ENCODE measurements around the gene SSBP3.
"Not testable (repeated sequence)": the region's sequence is repeated elsewhere in the genome, so short reads cannot be mapped to it uniquely, and the experiment has no call there.

The SSBP3 gene

GRCh38 chr1:54347261-54347954 lies 58.8 kb downstream of the SSBP3 start:
- DNase-seq = no peak

GRCh38 chr1:54345548-54345947 lies 60.6 kb downstream of the SSBP3 start:
- DNase-seq = not testable (repeated sequence)

- no peak for DNase-seq
These were observed 61.1 kb downstream of the SSBP3 start for GRCh38 chr1:54345116-54345515.

GRCh38 chr1:54342742-54343687 lies 63.2 kb downstream of the SSBP3 start:
- no peak for DNase-seq

- no peak for DNase-seq
These were observed 63.9 kb downstream of the SSBP3 start for GRCh38 chr1:54342288-54342687.

- no peak for DNase-seq
These were observed 64.4 kb downstream of the SSBP3 start for GRCh38 chr1:54341763-54342162.

- no peak for DNase-seq
These were observed 65.3 kb downstream of the SSBP3 start for GRCh38 chr1:54340878-54341277.

- DNase-seq = no peak
These were observed 65.8 kb downstream of the SSBP3 start for GRCh38 chr1:54340434-54340833.

- no peak for DNase-seq
These were observed 67.1 kb downstream of the SSBP3 start for GRCh38 chr1:54339126-54339525.

GRCh38 chr1:54338464-54338863 lies 67.7 kb downstream of the SSBP3 start:
- DNase-seq = no peak

GRCh38 chr1:54337928-54338327 lies 68.3 kb downstream of the SSBP3 start:
- DNase-seq = no peak

- no peak for DNase-seq
These were observed 69.2 kb downstream of the SSBP3 start for GRCh38 chr1:54337034-54337433.

- DNase-seq = no peak
These were observed 70.1 kb downstream of the SSBP3 start for GRCh38 chr1:54336116-54336515.

GRCh38 chr1:54335755-54336108 lies 70.5 kb downstream of the SSBP3 start:
- DNase-seq = peak; percentile 16

GRCh38 chr1:54335011-54335754 lies 71.0 kb downstream of the SSBP3 start:
- DNase-seq = peak; percentile 37

GRCh38 chr1:54332781-54333585 lies 73.2 kb downstream of the SSBP3 start:
- DNase-seq = no peak

- no peak for DNase-seq
These were observed 74.2 kb downstream of the SSBP3 start for GRCh38 chr1:54331843-54332463.

- no peak for DNase-seq
These were observed 75.0 kb downstream of the SSBP3 start for GRCh38 chr1:54331091-54331772.

GRCh38 chr1:54329312-54330003 lies 76.7 kb downstream of the SSBP3 start:
- no peak for DNase-seq

- no peak for DNase-seq
These were observed 78.0 kb downstream of the SSBP3 start for GRCh38 chr1:54328066-54328636.

Measured in GF-D8 (cell line).